GM12878 (cell line): ENCODE results near the gene SMURF1. TPM values are rescaled to one million over a fixed set of nuclear protein-coding genes. Genes with fewer than 3 reads are reported as not detected.

Experiments
- BMI1 ChIP-seq: fragments of 450-650 bp; IDR thresholded peaks from 2 replicates; pipeline ENCODE4 v1.6.1; 2016; ENCODE audit warnings: mild to moderate bottlenecking, moderate library complexity, borderline replicate concordance
- CBFB ChIP-seq: IDR thresholded peaks from 2 replicates; pipeline ENCODE4 v1.6.1; 2016; ENCODE audit warnings: antibody characterized with exemption, low read depth
- MTA2 ChIP-seq: fragments of 450-650 bp; IDR thresholded peaks from 2 replicates; pipeline ENCODE4 v1.6.1; 2016; ENCODE audit warnings: low read depth, mild to moderate bottlenecking, moderate library complexity
- POU2F2 ChIP-seq: IDR thresholded peaks from 3 replicates; pipeline ENCODE4 v1.6.1; 2011; ENCODE audit warnings: low read depth, mild to moderate bottlenecking, low read length, borderline replicate concordance
- SPI1 ChIP-seq: IDR thresholded peaks from 2 replicates; pipeline ENCODE4 v1.6.1; 2011; ENCODE audit warnings: low read depth, mild to moderate bottlenecking, low read length, moderate library complexity, borderline replicate concordance; ENCODE audit not compliant: insufficient read depth
- WRNIP1 ChIP-seq: IDR thresholded peaks from 2 replicates; pipeline ENCODE4 v1.6.1; 2011; ENCODE audit warnings: low read depth, low read length, improper control_type of control experiment, borderline replicate concordance
- ZNF207 ChIP-seq: fragments of 450-650 bp; IDR thresholded peaks from 2 replicates; pipeline ENCODE4 v1.6.1; 2014; ENCODE audit warnings: antibody characterized with exemption, mild to moderate bottlenecking, borderline replicate concordance
- polyA plus RNA-seq, 11 experiments: library from polyadenylated mRNA; depleted of rRNA in 4 of 11; unstranded in 6 of 11; stranded (reverse) in 5 of 11; fragments of >200 nt; fragmentation: Nextera tagmentation in 4 of 11; fragmentation: Illumina TruSeq in 1 of 11; extraction: Ambion mirVana in 4 of 11; extraction: Trizol in 1 of 11; gene quantifications; 1 replicate in 1 of 11; 2 replicates in 10 of 11; pipeline versions ENCODE4 v1.2.1 to v1.2.3, GENCODE V29; 2011 to 2016; ENCODE audit warnings: inconsistent platforms in 2 of 11, missing spikeins in 2 of 11, low read depth in 1 of 11
- total RNA-seq, 4 experiments: library from RNA; depleted of rRNA in 3 of 4; stranded (reverse); fragments of >200 nt in 3 of 4; fragmentation: Illumina TruSeq in 1 of 4; extraction: Trizol in 1 of 4; gene quantifications; 2 replicates each; pipeline versions ENCODE4 v1.2.1 to v1.2.3, GENCODE V29; 2013 to 2021
- TF ChIP-seq, protein P1 (sequence below): fragments of 450-650 bp; formaldehyde crosslinking; IDR thresholded peaks from 2 replicates; pipeline ENCODE4 v1.4.0; 2020; ENCODE audit warnings: mild to moderate bottlenecking, moderate library complexity
- TF ChIP-seq, protein P2 (sequence below): IDR thresholded peaks from 2 replicates; pipeline ENCODE4 v1.6.1; 2012; ENCODE audit warnings: low read depth, low read length, improper control_type of control experiment

Gene SMURF1
- total and polyA plus RNA-seq, 10 of the 15 experiments (the other 5 are each of a cell fraction or from before 2014, with no cell fraction given) = 0.76 to 14.0 (median 7.9) TPM

DNA sequence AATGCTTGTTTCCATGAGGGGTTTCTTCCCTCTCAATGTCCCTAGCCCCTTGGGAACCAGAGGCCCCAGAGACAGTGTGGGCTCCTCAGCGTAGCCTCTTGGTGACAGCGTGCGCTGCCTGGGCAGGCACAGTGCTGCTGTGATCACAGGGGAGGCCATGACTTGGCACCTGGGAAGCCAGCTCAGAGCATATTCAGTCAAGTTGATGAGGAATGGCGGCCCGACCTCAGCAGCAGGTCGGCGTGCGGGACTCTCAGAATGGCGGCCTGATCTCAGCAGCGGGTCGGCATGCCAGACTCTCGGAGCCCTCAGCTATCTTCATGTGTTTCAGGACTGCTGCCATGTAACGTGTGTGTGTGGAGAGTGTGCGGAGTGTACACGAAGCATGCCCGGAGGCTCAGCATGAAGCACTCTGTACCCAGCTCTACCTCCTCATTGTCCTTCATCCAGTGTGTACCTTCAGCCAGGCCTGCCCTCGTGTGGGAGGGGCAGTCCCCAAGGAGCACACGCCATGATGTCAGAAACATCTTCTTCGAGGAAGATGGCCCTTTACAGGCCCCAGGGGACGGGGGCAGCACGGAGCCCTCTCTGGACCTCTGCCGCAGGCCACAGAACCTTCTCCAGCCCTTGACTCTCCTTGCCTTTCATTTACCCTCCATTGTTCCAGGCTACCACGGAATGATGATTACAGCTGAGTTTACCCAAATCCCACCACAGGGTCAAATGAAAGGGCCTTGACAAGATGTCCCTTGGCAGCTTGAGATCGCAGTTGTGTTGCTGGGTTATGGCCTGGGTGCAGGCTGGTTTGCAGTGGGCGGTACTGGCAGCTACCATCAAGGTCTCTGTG, 130.4 kb downstream of the SMURF1 start (continued):
- TF ChIP-seq, protein P1, sequence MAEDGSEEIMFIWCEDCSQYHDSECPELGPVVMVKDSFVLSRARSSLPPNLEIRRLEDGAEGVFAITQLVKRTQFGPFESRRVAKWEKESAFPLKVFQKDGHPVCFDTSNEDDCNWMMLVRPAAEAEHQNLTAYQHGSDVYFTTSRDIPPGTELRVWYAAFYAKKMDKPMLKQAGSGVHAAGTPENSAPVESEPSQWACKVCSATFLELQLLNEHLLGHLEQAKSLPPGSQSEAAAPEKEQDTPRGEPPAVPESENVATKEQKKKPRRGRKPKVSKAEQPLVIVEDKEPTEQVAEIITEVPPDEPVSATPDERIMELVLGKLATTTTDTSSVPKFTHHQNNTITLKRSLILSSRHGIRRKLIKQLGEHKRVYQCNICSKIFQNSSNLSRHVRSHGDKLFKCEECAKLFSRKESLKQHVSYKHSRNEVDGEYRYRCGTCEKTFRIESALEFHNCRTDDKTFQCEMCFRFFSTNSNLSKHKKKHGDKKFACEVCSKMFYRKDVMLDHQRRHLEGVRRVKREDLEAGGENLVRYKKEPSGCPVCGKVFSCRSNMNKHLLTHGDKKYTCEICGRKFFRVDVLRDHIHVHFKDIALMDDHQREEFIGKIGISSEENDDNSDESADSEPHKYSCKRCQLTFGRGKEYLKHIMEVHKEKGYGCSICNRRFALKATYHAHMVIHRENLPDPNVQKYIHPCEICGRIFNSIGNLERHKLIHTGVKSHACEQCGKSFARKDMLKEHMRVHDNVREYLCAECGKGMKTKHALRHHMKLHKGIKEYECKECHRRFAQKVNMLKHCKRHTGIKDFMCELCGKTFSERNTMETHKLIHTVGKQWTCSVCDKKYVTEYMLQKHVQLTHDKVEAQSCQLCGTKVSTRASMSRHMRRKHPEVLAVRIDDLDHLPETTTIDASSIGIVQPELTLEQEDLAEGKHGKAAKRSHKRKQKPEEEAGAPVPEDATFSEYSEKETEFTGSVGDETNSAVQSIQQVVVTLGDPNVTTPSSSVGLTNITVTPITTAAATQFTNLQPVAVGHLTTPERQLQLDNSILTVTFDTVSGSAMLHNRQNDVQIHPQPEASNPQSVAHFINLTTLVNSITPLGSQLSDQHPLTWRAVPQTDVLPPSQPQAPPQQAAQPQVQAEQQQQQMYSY (CRISPR knock-in tag) = no peak
- TF ChIP-seq BMI1 (no peak), ZNF207 (no peak), WRNIP1 (no peak), MTA2 (no peak), SPI1 (no peak), CBFB (no peak), POU2F2 (no peak)
- TF ChIP-seq, protein P2, sequence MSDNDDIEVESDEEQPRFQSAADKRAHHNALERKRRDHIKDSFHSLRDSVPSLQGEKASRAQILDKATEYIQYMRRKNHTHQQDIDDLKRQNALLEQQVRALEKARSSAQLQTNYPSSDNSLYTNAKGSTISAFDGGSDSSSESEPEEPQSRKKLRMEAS = no peak
